Fibroblast of the aortic adventitia (primary cell): Measurements from ENCODE around the gene PNLIPRP2. TPM values are rescaled to one million over a fixed set of nuclear protein-coding genes. Genes with fewer than 3 reads are reported as not detected.

Experiments used
- DNase-seq: peaks from one replicate; pipeline ENCODE4 v3.0.0-alpha.2; 2010; ENCODE audit warnings: low read depth
- H3K4me3 ChIP-seq: 2 replicates; pipeline ENCODE4 v1.5.1; 2011; ENCODE audit warnings: low read depth, mild to moderate bottlenecking, control low read depth, low read length, moderate library complexity
- CTCF ChIP-seq: IDR thresholded peaks from 2 replicates; pipeline ENCODE4 v1.5.1; 2011; ENCODE audit warnings: mild to moderate bottlenecking, low read length, control low read depth, inconsistent platforms; ENCODE audit not compliant: insufficient read depth
- total RNA-seq: library from RNA; depleted of rRNA; stranded (reverse); fragments of >200 nt; gene quantifications from 2 replicates; pipeline ENCODE4 v1.2.3, GENCODE V29; 2012; ENCODE audit warnings: low replicate concordance

Gene PNLIPRP2
- total RNA-seq, 1 donor = not detected

- no peak for DNase-seq
- H3K4me3 ChIP-seq = no peak overlapping the region
- no peak for TF ChIP-seq CTCF
Measured at GRCh38 chr10:116602648-116603400, 17.9 kb upstream of the PNLIPRP2 start.

- no peak for TF ChIP-seq CTCF
- no peak overlapping the region for H3K4me3 ChIP-seq
- DNase-seq = no peak
Measured at GRCh38 chr10:116606061-116606483, 14.7 kb upstream of the PNLIPRP2 start.

- no peak overlapping the region for H3K4me3 ChIP-seq
- no peak for DNase-seq
- TF ChIP-seq CTCF = no peak
Measured at GRCh38 chr10:116607336-116607735, 13.4 kb upstream of the PNLIPRP2 start.

GRCh38 chr10:116608686-116609594, 11.8 kb upstream of the PNLIPRP2 start:
- no peak overlapping the region for H3K4me3 ChIP-seq
- no peak for DNase-seq
- no peak for TF ChIP-seq CTCF

GRCh38 chr10:116610443-116611152, 10.2 kb upstream of the PNLIPRP2 start:
- no peak for DNase-seq
- no peak for TF ChIP-seq CTCF
- H3K4me3 ChIP-seq = no peak overlapping the region

- no peak overlapping the region for H3K4me3 ChIP-seq
- TF ChIP-seq CTCF = no peak
- no peak for DNase-seq
Measured at GRCh38 chr10:116611153-116611545, 9.6 kb upstream of the PNLIPRP2 start.
